NCI-H345 treated with DMSO at 0.1 percent for 48 hours (cell line): ENCODE data around the gene IDUA.

Experiments
- DNase-seq: peaks from one replicate; lab custom pipeline; 2025; ENCODE audit not compliant: unreplicated experiment; lab: John Stamatoyannopoulos, UW

Gene IDUA

DNA sequence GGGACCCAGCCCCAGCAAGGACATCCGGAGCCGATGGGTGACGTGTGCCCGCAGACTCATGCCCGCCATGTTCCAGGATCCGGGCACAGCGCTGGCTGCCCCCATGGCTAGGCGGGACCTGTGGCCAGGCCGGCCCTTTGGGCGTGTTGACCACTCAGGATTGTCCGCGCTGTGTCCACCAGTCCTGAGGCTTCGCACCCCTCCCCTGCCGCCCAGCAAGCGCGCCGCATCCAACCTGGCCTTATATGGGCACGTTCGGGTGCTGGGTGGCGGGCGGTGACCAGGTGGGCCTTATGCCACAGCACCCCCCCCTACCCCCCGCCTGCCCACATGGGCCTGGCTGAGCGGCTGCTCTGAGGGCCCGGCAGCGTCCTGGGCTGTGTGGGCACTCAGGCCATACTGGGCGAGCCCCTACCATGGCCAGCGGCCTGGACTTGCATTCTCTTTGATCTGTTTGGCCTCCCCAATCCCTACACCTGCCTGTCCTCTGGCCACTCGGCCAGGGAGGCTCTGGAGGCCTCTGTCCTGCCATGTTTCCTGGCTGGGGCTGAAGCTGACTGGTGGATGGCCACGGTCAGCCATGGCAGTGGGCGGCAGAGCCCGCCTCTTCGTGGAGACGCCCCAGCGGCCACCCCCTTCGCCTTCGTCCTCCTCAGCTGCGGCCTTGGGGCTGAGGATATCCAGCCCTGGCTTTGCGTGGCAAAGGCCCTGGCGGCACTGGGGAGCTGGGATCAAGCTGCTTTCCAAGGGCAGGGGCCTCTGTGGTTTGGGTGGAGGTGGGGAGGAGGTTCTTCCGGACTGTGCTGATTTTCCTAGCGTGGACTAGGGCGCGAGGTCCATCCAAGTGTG is 26.6 kb downstream of the IDUA start:
- no peak for DNase-seq

DNA sequence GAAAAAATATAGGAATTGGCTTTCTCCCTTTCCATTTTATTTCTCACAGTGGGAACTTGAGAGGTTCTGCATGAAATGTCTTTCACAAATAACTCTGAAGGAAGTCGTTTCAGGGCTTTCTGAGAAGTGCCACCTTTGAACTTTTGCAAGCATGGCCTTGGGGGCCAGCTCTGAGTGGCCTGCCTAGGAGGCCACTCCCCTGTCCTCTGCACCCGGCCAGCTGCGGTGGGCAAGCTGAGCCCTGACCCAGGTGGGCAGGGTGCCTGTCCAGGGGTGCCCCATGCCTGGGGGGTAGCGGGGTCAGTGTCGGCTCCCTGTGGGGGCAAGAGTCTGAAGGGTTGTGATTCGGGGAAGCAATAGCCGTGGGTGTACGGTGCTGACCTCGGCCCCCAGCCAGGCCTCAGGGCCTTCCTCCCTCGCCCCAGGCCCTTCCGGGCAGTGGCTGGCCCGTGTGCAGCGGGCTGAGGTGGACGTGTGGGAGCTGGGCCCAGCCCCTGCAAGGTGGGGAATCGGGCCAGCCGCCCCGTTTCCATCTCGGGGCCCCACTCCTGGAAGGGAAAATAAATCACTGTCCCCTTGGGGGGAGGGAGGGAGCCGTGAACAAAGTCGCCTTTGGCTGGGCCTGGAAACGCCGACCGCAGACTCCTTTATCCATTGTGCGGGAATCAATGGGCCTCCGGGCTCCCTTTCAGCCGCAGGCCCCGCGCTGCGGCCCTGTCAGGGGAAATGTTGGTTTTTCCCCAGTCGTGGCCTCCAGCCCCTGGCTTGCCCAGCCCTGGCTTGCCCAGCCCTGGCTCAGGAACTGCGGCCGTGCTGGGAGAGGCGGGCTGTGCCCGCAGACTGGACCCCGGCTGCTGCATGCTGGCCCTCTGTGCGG is 27.7 kb downstream of the IDUA start:
- DNase-seq = no peak

DNA sequence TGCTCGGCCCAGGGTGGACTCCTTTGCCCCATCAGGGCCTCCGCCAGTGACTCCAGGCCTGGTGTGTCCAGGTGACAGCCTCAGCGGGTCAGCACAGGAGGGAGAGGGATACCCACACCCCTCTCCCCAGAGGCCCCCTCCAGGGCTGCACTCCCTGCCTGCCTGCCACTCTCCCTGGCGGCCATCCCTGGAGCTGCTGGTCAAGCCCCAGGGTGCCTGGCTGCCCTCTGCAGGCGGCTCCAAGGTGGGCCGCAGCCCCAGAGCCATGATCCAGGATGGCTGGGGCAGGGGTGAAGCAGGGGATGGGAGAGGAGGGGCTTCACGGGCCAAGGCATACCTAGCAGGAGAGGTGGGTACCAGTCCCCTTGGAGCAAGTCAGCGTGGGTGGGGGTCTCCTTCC is 28.3 kb downstream of the IDUA start:
- DNase-seq = no peak

GRCh38 chr4:1015746-1016145 is 28.9 kb downstream of the IDUA start:
- no peak for DNase-seq

DNA sequence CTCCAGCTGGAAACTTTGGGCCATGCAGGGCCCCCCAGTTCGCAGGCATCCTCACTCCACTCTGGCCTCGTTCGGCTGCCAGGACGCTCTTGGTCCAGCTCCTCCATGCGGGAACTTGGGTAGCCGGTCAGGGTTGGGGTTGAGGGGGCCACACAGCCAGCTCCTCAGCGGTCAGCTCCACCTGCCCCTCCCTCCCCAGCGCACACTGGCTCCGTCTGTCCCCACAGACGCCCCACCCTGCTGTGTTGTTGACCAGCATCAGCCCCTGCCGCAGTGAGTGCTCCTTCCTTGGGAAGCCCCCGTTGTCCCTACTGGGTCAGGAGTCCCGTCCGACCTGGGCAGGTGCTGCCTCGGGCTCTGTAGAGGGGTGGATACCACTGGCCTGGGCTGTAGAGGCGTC is 30.4 kb downstream of the IDUA start:
- no peak for DNase-seq

DNA sequence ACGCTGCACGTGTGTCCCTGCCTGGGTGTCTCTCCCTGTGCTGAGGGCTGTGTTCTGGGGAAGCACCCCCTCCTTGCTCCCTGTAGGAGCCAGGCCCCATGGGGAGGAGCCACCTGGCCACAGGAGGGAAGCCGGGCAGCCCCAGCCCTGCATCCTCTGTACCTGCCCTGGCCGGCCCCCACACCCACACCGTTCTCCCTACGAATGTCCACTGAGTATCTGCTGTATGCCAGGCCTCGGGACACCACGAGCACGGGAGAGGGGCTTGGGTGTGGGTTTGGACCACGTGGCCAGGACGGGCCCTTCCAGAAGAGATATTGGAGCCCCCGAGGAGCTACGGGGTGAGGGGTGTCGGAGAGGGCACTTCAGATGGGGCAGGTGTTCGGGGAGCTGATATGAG is 30.9 kb downstream of the IDUA start:
- DNase-seq = no peak

- DNase-seq = no peak
These were observed 31.5 kb downstream of the IDUA start for GRCh38 chr4:1018147-1019020.

DNA sequence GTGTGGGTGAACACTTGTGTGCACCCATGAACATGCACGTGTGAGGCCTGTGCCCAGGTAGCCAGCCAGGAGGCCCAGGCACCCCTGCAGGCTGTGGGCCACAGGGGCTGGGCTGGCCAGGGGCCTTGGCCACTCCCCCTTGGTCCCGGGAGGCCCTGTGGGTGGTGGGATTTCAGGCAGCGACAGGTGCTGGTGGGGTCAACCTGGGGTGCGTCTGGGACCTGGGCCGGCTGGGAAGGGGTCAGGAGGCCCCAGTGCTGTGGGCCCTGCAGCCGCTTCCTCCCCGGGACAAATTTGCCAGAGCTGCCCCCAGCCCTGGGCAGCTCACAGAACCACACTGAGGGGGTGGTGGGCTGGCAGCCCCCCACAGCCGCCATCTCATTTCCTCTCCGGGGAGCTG is 32.5 kb downstream of the IDUA start:
- no peak for DNase-seq

DNA sequence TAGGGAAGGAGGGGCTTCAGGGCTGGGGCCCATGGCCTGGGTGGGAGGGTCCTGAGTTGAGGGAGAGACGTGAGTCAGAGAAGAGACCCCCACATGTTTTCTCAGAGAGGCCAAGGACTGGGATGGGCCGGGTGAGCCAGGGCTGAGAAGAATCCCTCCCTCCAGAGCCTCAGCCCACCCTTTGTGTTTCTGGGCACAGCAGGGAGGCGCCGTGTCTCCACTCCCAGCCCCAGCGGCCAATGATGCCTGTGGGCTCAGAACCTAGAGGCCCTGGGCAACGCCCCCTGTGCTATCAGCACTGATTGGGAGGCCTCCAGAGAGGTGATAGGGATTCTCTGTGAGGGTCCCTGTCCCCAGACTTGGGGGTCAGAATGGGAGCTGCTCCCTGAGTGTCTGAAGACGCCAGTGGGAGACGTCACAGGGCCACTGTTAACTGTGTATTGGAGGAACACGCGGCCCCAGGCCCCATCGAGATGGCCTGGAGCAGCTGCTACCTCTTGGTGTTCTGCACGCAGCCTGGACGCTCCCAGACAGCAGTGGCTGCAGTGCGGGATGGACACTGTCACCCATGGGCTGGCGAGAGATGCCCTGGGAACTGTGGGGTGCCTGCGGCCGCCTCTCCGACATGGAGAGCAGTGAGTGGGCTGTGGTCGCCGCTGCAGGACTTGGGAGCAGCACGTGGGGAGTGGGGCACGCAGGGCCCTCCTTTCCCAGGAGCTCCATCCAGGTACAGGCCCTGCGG is 33.1 kb downstream of the IDUA start:
- DNase-seq = no peak

- no peak for DNase-seq
These were observed 34.7 kb downstream of the IDUA start for GRCh38 chr4:1021386-1022050.

GRCh38 chr4:1022051-1022738 is 35.4 kb downstream of the IDUA start:
- no peak for DNase-seq

GRCh38 chr4:1022739-1023066 is 35.9 kb downstream of the IDUA start:
- DNase-seq = no peak

- no peak for DNase-seq
These were observed 36.3 kb downstream of the IDUA start for GRCh38 chr4:1023075-1023640.

- no peak for DNase-seq
These were observed 37.3 kb downstream of the IDUA start for GRCh38 chr4:1023895-1024740.

- no peak for DNase-seq
These were observed 38.2 kb downstream of the IDUA start for GRCh38 chr4:1024882-1025545.

GRCh38 chr4:1026115-1026514 is 39.3 kb downstream of the IDUA start:
- no peak for DNase-seq

DNA sequence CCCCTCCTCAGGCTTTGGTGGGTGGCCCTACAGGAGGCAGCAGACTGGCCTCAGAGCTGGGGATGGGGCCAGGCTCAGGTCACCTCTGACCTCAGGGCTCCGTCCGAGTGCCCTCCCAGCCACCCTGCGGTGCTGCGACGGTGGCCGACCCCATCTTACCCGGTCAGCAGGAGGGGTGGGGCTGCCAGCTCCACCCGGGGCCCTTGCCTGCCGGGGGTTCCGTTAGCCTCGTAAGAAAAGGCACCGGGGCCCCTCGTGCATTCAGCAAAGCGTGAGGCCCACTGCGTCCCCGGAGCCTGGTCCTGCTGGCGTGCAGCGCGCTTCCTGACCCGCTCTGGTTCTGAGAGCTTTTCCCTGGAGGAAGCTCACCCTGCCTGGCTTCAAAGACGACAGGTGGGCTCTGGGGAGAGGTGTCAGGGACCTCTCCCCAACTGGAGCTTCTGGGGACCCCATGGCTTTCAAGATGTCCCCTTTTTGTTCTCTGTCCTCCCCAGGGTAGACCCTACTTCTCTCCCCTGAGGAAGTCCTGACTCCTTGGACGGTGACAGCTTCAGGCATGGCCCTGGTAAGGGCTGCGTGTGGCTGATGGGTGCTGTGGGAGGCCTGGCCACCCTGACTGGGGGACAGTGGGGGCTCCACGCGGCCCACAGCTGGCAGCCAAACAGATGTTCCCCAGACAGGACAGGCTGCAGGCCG is 40.5 kb downstream of the IDUA start:
- DNase-seq = no peak
